ENCODE data around the gene TMC3.

The TMC3 gene

GRCh38 chr15:81281456-81281735, 92.6 kb downstream of the TMC3 start:
- TF ChIP-seq, protein P1, sequence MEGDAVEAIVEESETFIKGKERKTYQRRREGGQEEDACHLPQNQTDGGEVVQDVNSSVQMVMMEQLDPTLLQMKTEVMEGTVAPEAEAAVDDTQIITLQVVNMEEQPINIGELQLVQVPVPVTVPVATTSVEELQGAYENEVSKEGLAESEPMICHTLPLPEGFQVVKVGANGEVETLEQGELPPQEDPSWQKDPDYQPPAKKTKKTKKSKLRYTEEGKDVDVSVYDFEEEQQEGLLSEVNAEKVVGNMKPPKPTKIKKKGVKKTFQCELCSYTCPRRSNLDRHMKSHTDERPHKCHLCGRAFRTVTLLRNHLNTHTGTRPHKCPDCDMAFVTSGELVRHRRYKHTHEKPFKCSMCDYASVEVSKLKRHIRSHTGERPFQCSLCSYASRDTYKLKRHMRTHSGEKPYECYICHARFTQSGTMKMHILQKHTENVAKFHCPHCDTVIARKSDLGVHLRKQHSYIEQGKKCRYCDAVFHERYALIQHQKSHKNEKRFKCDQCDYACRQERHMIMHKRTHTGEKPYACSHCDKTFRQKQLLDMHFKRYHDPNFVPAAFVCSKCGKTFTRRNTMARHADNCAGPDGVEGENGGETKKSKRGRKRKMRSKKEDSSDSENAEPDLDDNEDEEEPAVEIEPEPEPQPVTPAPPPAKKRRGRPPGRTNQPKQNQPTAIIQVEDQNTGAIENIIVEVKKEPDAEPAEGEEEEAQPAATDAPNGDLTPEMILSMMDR (IDR thresholded peaks at IDR 0.05; ENCODE audit: control insufficient read depth, extremely low read depth, insufficient read depth), result no peak
- H3K4me3 ChIP-seq (ENCODE audit: low read depth, low read length), result no peak overlapping the region
- no peak for DNase-seq (ENCODE audit: low read depth)
